ENCODE measurements around the gene SNW1. TPM values are rescaled to one million over a fixed set of nuclear protein-coding genes. Genes with fewer than 3 reads are reported as not detected.
A peak's percentile ranks its signal among the peaks of the same experiment; 100 is the strongest.

SNW1 gene
- total and polyA plus RNA-seq, 2 of the 13 experiments (the other 11 are each of a cell fraction or from before 2014, with no cell fraction given), result 23.2 to 65.8 TPM

- TF ChIP-seq ZNF646 (CRISPR knock-in tag; IDR thresholded peaks at IDR 0.05), result no peak
- TF ChIP-seq SIN3B (IDR thresholded peaks at IDR 0.05; ENCODE audit: low read length), result peak; percentile 91
- TF ChIP-seq SIX1 (CRISPR knock-in tag; IDR thresholded peaks at IDR 0.05; ENCODE audit: borderline replicate concordance), result peak; percentile 23; the same call in 1 of the 2 replicates
- peak; percentile 96 for TF ChIP-seq KMT2A (CRISPR knock-in tag; IDR thresholded peaks at IDR 0.05)
- peak; percentile 95 for TF ChIP-seq POLR2AphosphoS5 (IDR thresholded peaks at IDR 0.05; ENCODE audit: low read depth, low read length)
- TF ChIP-seq HOXD1 (CRISPR knock-in tag; IDR thresholded peaks at IDR 0.05), result peak; percentile 35; the same call in 1 of the 2 replicates
- peak; percentile 60; the same call in 1 of the 2 replicates for TF ChIP-seq GMEB1 (CRISPR knock-in tag; IDR thresholded peaks at IDR 0.05; ENCODE audit: borderline replicate concordance)
- peak; percentile 42; the same call in 1 of the 2 replicates for TF ChIP-seq ZNF280D (CRISPR knock-in tag; IDR thresholded peaks at IDR 0.05)
- 0 out of 2 replicates have a peak, but pooled peaks have one; percentile 35 for TF ChIP-seq ZBTB7A (CRISPR knock-in tag; IDR thresholded peaks at IDR 0.05)
- peak; percentile 75 for TF ChIP-seq HNF1B (CRISPR knock-in tag; IDR thresholded peaks at IDR 0.05)
- 0 out of 2 replicates have a peak, but pooled peaks have one; percentile 67 for TF ChIP-seq PCBP1 (IDR thresholded peaks at IDR 0.05; ENCODE audit: borderline replicate concordance, low read depth, low read length)
- peak; percentile 39; the same call in 1 of the 2 replicates for TF ChIP-seq FOXA3 (CRISPR knock-in tag; IDR thresholded peaks at IDR 0.05)
- peak; percentile 79; the same call in 1 of the 2 replicates for TF ChIP-seq ZNF598 (CRISPR knock-in tag; IDR thresholded peaks at IDR 0.05; ENCODE audit: borderline replicate concordance)
- TF ChIP-seq TFAP4 (IDR thresholded peaks at IDR 0.05; ENCODE audit: borderline replicate concordance, low read depth), result peak; percentile 53; the same call in 1 of the 2 replicates
Observed at GRCh38 chr14:77707724-77708408, 53.1 kb downstream of the SNW1 start, which contains the start of the genes ALKBH1 and SLIRP (continued).
